ENCODE results near the gene OTUD5.

GRCh38 chrX:48939524-48940228, 17.7 kb downstream of the OTUD5 start:
- TF ChIP-seq CTCF (IDR thresholded peaks at IDR 0.05) (no peak), POLR2A (IDR thresholded peaks at IDR 0.05) (no peak)

Data from testis (tissue), 2 donors.